ENCODE data around the gene TPSB2.

Gene TPSB2

GRCh38 chr16:1213796-1214372, 16.1 kb downstream of the TPSB2 start:
- no peak for ATAC-seq

GRCh38 chr16:1213231-1213630, 16.8 kb downstream of the TPSB2 start:
- no peak for ATAC-seq
- TF ChIP-seq CSRNP3 (CRISPR knock-in tag; IDR thresholded peaks at IDR 0.05) (no peak), POU6F1 (CRISPR knock-in tag; IDR thresholded peaks at IDR 0.05; ENCODE audit: borderline replicate concordance, low read depth) (no peak), ARNTL (CRISPR knock-in tag; IDR thresholded peaks at IDR 0.05; ENCODE audit: borderline replicate concordance, low read depth) (no peak)

More at GRCh38 chr16:1213796-1214372, 16.1 kb downstream of the TPSB2 start:
- TF ChIP-seq ZNF565 (CRISPR knock-in tag; conservative IDR thresholded peaks at IDR 0.05; ENCODE audit: low read depth) (no peak), TOX (CRISPR knock-in tag; IDR thresholded peaks at IDR 0.05; ENCODE audit: borderline replicate concordance) (no peak), CSRNP3 (CRISPR knock-in tag; IDR thresholded peaks at IDR 0.05) (no peak), SNAI2 (CRISPR knock-in tag; IDR thresholded peaks at IDR 0.05) (no peak), PATZ1 (CRISPR knock-in tag; IDR thresholded peaks at IDR 0.05; ENCODE audit: borderline replicate concordance) (no peak), TSHZ2 (CRISPR knock-in tag; IDR thresholded peaks at IDR 0.05) (no peak)

GRCh38 chr16:1212616-1213194, 17.3 kb downstream of the TPSB2 start:
- TF ChIP-seq RARB (CRISPR knock-in tag; IDR thresholded peaks at IDR 0.05): no peak
- no peak for TF ChIP-seq SNAI2 (CRISPR knock-in tag; IDR thresholded peaks at IDR 0.05)
- TF ChIP-seq TOX (CRISPR knock-in tag; IDR thresholded peaks at IDR 0.05; ENCODE audit: borderline replicate concordance): no peak
- TF ChIP-seq TCF4 (CRISPR knock-in tag; IDR thresholded peaks at IDR 0.05; ENCODE audit: borderline replicate concordance): no peak
- ATAC-seq: no peak

- TF ChIP-seq ARNTL (CRISPR knock-in tag; IDR thresholded peaks at IDR 0.05; ENCODE audit: borderline replicate concordance, low read depth) (no peak), CSRNP3 (CRISPR knock-in tag; IDR thresholded peaks at IDR 0.05) (no peak), OSR1 (CRISPR knock-in tag; IDR thresholded peaks at IDR 0.05) (no peak), RARB (CRISPR knock-in tag; IDR thresholded peaks at IDR 0.05) (no peak), ZNF565 (CRISPR knock-in tag; conservative IDR thresholded peaks at IDR 0.05; ENCODE audit: low read depth) (no peak), TOX (CRISPR knock-in tag; IDR thresholded peaks at IDR 0.05; ENCODE audit: borderline replicate concordance) (no peak), BACH2 (CRISPR knock-in tag; IDR thresholded peaks at IDR 0.05; ENCODE audit: borderline replicate concordance) (no peak), ZFP3 (CRISPR knock-in tag; IDR thresholded peaks at IDR 0.05) (no peak), PPARA (CRISPR knock-in tag; IDR thresholded peaks at IDR 0.05; ENCODE audit: borderline replicate concordance) (no peak), SNAI2 (CRISPR knock-in tag; IDR thresholded peaks at IDR 0.05) (no peak), GLIS3 (CRISPR knock-in tag; IDR thresholded peaks at IDR 0.05) (no peak)
- no peak for ATAC-seq
Observed at GRCh38 chr16:1211451-1212268, 18.3 kb downstream of the TPSB2 start.

Measured in SK-N-SH treated with all-trans-retinoic acid at 6 μM for 48 hours (cell line).